Kasumi-1 (cell line): Measurements from ENCODE around the gene CFD.
A peak's percentile ranks its signal among the peaks of the same experiment; 100 is the strongest.
"Not testable (repeated sequence)": the region's sequence is repeated elsewhere in the genome, so short reads cannot be mapped to it uniquely, and the experiment has no call there.

Source experiments
- DNase-seq, 2 experiments: peaks; one replicate each; lab custom pipeline; 2025; lab: John Stamatoyannopoulos, UW

Gene CFD

GRCh38 chr19:825897-826644, 33.4 kb upstream of the CFD start:
- DNase-seq: no peak

DNA sequence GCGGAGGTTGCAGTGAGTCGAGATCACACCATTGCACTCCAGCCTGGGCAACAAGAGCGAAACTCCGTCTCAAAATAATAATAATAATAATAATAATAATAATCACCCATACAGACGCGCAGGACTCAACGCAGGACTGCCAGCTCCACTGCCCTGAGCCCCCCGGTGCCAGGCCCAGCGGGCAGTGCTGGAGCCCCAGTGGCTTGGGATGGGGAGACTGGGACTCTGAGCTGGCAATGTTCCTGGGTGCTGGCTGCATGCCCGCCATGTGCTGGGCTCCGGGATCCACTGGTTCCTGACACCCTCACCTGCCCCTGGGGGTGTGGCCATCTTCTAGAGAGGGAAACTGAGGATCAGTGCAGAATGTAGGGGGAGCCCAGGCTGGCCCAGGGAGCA, 32.2 kb upstream of the CFD start:
- DNase-seq: no peak

DNA sequence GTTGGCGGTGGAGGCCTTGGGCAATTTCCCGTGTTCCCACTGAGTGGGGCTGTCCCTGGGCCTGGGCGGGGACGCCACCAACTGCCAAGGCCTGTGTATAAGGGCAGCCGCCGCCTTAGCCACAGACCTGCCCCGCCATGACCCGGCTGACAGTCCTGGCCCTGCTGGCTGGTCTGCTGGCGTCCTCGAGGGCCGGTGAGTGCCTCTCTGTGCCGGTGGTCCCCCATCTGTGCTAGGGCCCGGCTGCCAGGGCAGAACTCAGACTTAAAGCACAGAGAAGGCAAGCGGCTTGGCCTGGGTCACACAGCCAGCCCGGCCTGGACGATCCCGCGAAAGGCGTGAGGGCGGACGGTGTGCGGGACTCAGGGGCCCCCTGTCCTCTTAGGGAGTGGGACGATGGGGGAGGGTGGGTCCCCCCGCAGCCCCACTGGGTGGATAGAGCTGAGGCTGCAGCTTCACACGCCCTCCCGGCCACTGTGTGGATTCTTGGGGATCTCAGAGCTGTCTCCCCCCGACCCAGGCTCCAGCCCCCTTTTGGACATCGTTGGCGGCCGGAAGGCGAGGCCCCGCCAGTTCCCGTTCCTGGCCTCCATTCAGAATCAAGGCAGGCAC, 31.6 kb upstream of the CFD start, which contains the start of gene AZU1:
Gene AZU1 (plus strand): TSS at position 128 of the 612 bp plus-strand sequence. CDS start 10 bp downstream, at position 138.
- peak; percentile 70 to 71 for DNase-seq

DNA sequence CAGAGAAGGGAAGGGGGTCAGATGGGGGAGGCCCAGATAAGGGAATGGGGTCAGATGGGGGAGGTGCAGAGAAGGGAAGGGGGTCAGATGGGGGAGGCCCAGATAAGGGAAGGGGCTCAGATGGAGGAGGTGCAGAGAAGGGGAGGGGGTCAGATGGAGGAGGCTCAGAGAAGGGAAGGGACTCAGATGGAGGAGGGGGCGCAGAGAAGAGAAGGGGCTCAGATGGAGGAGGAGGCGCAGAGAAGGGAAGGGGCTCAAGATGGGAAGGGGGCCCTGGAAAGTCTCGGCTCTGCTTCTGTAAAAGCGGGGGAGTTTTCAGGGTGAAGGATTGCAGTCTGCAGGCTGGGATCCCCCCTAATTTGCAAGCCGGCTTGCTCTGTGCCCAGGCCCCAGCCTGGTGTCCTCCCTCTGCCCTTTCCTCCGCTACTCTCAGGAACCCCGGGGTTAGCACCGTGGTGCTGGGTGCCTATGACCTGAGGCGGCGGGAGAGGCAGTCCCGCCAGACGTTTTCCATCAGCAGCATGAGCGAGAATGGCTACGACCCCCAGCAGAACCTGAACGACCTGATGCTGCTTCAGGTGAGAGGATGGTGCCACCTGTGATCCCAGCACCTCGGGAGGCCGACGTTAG, 30.2 kb upstream of the CFD start:
- DNase-seq: no peak

DNA sequence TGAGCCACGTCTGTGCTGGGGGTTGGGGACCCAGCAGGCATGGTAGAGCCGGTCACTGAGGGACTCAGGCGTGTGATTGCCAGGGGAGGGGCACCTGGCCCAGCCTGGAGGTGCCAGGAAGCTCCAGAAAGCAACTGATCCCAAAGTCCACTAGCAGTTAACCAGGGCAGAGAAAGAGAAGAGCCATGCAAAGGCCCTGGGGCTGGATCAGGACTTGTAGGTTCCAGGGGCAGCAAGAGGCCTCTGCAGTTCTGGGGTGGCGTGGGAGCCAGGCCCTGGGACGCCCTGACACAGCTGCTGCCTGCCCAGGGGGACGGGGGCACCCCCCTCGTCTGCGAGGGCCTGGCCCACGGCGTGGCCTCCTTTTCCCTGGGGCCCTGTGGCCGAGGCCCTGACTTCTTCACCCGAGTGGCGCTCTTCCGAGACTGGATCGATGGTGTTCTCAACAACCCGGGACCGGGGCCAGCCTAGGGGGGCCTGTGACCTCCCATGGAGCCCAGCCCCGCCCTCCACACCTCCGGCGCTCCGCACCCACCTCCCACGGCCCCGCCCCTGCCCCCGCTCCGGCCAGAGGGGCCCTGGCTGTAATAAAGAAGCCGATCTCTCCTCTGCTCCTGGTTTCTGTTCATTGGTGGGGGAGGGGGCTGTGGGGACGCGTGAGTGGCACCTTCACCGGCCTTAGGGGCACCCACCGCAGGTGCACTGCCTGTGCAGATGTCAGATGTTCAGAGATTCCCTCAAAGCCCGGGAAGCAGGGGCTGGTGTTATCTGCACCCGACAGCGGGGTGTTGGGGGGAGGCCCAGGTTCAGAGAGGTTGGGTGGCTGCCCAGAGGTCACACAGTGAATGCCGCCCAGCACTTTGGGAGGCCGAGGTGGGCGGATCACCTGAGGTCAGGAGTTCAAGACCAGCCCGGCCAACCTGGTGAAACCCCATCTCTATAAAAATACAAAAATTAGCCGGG, 27.8 kb upstream of the CFD start:
- no peak for DNase-seq

- no peak for DNase-seq
Observed at GRCh38 chr19:834216-834615, 25.2 kb upstream of the CFD start.

DNA sequence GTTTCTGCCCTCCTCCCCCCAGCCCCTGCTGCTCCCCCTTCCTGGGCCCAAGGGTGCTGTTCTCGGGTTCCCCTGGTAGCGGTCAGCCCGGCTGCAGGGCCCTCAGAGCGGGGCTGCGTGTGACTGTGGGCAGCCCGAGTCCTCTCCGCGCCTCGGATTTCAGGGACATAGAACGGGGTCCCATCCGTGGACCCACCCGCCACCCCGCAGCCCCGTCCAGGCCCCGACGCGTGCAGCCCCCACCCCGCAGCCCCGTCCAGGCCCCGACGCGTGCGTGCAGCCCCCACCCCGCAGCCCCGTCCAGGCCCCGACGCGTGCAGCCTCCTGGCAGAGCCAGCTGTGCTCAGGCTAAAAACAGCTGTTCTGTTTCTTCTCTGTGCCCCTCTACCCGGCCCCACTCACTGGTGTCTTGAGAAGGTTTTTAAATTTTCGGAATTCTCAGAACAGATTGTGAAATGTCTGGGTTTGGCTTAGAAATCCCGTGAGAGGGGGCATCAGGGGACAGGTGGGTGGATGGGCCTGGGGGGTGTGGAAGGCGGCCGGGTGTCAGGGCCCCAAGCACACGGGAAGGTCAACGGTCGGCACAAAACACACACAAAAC, 24.2 kb upstream of the CFD start:
- DNase-seq: no peak

GRCh38 chr19:840519-841206, 18.8 kb upstream of the CFD start, which contains the start of gene PRTN3:
PRTN3 (plus strand) TSS chr19:840999; CDS start chr19:841009, 10 bp downstream.
- peak; percentile 45 to 50 for DNase-seq

DNA sequence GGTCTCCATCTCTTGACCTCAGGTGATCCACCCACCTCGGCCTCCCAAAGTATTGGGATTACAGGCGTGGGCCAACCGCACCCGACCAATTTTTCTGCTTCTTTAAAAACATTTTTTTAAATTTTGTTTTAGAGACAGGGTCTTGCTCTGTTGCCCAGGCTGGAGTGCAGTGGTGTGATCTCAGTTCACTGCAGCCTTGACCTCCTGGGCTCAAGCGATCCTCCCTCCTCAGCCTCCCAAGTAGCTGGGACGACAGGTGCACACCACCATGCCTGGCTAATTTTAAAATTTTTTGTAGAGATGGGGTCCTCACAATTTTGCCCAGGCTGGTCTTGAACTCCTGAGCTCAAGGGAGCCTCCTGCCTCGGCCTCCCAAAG, 16.7 kb upstream of the CFD start:
- DNase-seq: not testable (repeated sequence)

DNA sequence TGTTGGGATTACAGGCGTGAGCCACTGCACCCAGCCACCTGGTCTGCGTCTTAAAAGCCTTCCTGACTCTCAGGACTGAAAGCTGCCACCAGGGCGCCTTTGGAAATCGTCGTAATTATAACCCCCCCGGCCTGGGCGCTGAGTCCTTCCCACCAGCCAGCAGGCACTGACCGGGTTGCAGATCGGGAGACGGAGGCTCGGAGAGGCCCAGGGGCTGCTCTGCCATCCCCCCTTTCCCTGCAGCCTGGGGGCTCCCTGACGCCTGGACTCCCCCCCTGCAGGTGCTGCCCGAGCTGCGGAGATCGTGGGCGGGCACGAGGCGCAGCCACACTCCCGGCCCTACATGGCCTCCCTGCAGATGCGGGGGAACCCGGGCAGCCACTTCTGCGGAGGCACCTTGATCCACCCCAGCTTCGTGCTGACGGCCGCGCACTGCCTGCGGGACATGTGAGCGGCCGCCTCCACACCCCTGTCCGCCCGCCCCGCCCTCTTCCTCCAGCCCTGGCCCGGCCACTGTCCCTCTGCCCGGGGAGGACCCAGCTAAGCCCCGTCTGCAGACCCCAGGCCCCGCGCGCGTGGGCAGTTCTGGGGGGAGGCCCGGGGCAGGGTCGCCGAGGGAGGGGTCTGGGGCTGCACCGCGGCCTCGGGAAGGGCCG, 16.2 kb upstream of the CFD start:
- DNase-seq: no peak

GRCh38 chr19:843836-844545, 15.5 kb upstream of the CFD start:
- DNase-seq: no peak

DNA sequence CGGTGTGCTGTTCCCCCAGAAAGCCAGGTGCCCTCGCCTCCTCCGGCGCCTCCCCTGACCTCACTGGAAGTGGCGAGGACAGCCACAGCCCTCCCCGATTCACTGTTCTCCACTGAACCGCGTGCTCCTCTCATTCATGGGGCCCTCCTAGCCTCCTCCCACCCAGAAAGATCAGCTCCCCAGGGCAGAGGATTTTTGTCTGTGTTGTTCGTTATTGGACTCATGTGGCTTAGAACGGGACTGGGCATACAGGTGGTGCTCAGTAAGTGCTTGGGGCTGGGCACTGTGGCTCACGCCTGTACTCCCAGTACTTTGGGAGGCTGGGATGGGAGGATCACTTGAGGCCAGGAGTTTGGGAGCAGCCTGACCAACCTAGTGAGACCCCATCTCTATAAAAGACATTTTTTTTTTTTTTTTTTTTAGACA, 14.9 kb upstream of the CFD start:
- peak in 1 of 2 experiments; percentile 31 for DNase-seq

DNA sequence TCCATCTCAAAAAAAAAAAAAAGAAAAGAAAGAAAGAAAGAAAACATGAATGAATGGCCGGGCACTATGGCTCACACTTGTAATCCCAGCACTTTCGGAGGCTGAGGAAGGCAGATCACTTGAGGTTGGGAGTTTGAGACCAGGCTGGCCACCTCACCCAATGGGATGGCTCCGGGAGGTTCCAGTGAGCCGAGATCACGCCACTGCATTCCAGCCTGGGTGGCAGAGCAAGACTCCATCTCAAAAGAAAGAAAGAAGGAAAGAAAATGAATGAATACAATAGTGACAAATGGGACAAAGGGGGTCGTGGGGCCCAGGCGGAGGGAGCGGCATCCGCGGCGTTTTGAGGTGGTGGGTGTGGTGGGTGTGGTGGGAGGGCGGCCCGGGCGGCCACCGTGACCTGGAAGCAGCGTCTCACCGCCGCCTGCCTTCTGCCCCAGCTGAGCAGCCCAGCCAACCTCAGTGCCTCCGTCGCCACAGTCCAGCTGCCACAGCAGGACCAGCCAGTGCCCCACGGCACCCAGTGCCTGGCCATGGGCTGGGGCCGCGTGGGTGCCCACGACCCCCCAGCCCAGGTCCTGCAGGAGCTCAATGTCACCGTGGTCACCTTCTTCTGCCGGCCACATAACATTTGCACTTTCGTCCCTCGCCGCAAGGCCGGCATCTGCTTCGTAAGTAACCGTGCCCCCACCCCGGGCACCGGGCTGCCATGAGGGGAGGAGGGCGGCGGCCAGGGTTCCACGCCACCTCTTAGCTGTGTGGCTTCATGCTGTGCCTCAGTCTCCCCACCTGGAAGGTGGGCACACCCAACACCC, 13.6 kb upstream of the CFD start:
- DNase-seq: no peak

DNA sequence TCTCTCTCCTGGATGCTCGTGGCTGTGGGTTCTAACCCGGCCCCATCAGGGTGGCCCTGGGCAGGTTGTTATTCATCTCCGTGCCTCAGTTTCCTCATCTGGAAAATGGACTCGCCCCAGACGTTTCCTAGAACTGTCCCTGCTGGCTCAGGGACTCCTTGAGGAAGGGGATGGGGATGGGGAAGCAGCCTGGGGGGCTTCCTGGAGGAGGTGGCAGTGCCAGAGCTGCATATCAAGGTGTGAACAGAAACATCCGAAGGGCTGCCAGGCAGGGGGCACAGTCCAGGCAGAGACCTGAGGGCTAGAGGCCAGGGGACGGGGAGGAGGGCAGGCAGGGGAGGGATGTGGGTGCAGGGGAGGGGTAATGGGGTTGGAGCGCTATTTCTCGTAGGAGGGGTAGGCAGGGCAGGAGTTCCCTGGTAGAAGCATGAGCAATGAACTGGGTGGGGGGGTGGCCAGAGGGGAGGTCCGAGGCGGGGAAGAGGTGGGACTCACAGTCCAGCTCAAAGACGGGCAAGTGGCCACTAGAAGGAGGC, 11.0 kb upstream of the CFD start:
- peak; percentile 39 to 43 for DNase-seq

- DNase-seq: not testable (repeated sequence)
Observed at GRCh38 chr19:849195-849594, 10.3 kb upstream of the CFD start.

GRCh38 chr19:850221-850978, 9.1 kb upstream of the CFD start:
- DNase-seq: peak; percentile 67

- DNase-seq: no peak
Observed at GRCh38 chr19:850979-851335, 8.5 kb upstream of the CFD start.
